Tongue (tissue), 3 donors: ENCODE data around the gene MYORG. TPM values are rescaled to one million over a fixed set of nuclear protein-coding genes. Genes with fewer than 3 reads are reported as not detected.

ENCODE experiments used
- DNase-seq: peaks from one replicate; pipeline ENCODE4 v3.0.0-alpha.2; 2015
- small RNA-seq: library from RNA; depleted of rRNA; stranded (forward); fragments of <200 nt; gene quantifications from one replicate; pipeline ENCODE3, GENCODE V24; 2014; ENCODE audit warnings: low replicate concordance
- total RNA-seq: library from RNA; depleted of rRNA; stranded (reverse); fragments of >200 nt; gene quantifications from one replicate; pipeline ENCODE4 v1.2.3, GENCODE V29; 2014

Gene MYORG
- total RNA-seq, 1 donor from 2014 or later = 25.2 TPM

DNA sequence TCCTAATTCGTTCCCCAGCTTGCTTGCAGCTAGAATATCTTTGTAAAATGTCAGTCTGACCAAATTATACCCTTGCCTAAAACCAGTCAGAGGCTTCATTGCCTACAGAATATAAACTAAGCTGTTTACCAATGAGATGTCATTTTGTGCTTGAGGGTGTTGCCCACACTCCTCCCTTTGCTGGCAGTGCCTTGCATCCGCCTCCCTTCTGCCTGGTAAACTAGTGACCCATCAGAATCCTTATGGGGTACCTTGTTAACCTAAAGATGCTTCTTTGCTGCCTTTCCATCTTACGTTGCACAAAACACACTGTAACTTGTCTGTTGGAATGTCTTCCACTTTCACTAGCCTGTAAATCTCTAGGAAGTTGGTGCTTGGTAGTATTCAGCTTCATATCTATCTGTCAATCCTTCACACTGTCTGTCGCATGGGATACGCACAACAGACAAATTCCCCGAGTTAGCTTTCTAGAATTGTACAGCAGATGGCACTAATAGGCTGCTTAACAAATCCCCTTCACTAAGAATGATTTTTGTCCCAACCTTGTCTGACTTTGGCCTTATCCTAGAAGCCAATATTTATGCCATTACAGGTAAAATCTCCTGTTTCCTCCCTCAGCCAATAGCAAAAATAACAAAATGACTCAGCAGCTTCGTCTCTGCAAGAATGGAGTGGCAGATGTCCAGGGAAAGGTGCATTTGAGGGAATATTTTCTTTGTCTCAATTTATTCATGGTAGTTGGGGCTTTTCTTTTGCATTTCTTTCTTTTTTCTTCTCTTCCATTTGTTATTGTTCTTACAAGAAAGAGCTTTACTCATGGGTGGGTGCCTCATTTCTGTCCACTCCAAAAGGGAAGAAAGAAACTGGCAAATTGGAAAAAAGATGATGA lies 44.4 kb downstream of the MYORG start:
- peak; percentile 71 for DNase-seq

DNA sequence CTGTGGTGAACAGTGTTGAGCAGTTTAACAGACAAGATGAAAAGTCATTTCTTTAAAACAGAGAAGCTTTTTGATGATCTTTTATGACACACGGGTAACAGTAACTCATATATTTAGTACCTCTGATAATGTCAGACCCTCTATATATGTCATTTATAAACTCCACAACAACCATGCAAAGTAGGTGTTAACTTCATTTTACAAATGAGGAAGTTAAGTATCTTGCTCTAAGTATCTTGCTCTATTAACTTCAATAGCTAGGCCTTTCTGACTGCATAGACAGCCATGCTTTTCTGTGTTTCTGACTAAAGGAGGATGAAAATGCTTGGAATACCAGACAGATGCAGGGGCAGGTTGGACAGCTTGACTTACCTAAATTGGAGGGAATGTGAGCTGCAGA lies 45.5 kb downstream of the MYORG start:
- DNase-seq = no peak

DNA sequence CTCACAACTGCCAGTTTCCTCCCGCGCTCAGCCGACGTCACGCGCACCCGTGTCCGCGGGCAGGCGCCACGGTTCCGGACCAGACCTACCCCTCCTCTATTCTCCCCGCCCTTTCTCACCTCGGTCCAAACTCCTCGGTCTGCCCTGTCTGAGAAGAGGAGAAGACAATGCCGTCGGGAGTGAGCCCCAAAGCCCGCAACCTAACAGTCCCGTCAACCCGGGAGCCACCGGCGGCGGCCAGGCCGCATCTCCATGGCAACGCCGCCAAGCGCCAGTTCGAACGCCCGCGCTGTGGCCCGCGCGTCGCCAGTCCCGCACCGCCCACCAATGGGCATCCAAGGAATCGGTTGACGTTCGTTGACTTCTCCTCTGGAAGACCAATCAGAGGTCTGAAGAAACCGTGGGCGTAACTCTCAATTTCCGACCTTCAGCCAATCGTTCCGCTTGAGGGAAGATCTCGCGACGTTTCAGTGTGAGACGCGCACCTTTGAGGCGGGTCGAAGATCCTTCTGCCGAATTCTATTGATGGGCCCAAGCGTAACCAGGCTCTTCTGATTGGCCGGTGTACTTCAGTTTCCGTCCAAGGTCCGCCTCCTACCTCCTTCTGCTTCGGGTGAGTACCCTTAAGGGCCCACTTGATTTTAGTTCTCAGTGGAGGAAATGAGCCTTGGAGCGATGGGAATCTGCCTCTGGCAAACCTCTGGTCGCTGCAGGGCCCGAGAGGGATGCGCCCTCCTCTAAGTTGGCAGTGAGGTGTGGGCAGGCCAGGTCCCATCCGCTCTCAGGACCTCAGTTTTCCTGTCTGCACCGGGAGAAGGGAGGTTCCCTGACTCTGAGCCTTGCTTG lies 47.5 kb downstream of the MYORG start, which contains the start of the genes KIF24 and NUDT2:
TSS of gene KIF24 (minus strand) at position 282 of the 846 bp plus-strand sequence. CDS start 17,922 bp downstream, outside the sequence.
TSS of gene NUDT2 (plus strand) at position 583 of the 846 bp plus-strand sequence. CDS start 9,471 bp downstream, outside the sequence.
- peak; percentile 100 for DNase-seq

DNA sequence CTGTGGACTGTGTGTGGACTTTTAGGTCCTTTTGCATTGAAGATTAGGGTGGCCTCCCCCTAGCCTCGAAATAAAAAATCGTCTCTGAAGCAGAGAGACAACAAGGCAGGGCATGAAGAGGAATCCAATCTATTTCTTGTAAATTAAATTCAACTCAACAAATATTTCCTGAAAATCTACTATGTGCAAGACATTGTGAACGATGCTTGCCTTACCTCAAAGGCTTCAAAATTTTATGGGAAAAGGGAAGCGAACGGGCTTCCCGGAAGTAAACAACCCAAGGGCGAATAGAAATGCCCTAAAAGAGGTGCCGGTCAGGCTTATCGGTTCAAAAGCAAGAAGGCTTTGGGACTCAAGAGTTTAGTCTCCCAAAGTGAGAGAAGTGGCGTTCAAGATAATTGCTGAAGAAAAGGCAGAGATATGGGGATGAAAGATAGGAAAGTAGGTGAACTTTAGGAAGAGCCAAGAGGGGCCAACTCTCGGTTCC lies 48.2 kb downstream of the MYORG start:
- no peak for DNase-seq

DNA sequence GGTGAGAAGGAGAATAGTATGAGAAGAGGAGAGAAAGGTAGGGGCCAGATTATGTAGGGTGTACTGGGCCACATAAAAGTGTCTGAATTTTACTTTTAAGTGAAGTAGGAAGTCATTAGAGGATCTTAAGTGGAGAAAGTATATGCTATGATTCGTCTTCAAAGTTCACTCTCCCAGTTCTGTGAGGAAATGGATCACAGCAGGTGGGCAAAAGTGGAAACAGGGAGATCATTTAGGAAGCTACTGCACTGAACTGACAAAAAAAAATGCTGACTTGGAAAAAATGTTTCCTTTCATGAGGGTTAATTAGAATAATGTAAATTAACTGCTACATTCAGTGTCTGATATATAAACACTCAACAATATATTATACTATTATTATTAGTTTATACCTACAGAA lies 50.0 kb downstream of the MYORG start:
- no peak for DNase-seq

DNA sequence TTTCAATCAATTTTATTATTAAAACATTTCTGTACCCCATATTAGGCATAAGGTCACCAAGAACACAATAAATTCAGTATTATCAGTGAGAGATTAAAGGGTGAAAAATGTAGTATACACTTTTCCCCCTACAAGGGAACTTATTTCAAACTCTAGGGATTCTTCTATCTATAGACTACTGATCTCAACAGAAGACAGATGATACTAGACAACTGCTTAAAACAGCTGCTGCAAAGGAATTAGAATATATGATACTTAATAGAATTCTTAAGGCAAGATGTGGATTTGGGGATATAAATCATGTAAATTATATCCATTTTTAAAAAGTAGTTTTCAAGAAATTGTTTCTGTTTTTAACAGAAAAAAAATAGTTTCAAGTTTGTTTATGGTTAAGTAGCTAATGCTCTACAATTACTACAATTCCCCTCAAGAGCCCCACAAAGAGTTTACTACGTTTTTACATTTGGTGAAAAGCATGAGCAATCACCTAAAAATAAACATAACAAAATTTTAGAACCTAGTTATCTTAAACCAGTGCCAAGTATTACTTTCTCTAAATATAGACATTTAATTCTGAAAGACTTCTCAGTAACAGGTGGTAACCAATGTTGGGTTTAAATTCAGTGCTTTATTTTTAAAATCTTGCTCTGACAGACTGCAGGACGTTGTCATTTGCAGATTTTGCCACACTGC lies 53.7 kb downstream of the MYORG start:
- peak; percentile 69 for DNase-seq

DNA sequence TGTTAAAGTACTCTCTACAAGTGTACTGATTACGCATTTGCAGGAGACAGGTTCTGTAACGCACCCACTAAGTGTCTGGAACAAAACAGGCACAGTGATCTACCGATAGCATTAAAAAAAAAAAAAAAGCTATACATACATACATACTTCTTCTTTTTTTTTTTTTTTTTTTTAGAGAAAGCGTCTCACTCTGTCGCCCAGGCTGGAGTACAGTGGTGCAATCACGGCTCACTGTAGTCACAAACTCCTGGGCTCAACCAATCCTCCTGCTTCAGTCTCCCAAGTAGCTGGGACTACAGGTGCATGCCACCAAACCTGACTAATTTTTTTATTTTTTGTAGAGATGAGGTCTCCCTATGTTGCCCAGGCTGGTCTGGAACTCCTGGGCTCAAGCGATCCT lies 55.2 kb downstream of the MYORG start:
- DNase-seq = no peak

DNA sequence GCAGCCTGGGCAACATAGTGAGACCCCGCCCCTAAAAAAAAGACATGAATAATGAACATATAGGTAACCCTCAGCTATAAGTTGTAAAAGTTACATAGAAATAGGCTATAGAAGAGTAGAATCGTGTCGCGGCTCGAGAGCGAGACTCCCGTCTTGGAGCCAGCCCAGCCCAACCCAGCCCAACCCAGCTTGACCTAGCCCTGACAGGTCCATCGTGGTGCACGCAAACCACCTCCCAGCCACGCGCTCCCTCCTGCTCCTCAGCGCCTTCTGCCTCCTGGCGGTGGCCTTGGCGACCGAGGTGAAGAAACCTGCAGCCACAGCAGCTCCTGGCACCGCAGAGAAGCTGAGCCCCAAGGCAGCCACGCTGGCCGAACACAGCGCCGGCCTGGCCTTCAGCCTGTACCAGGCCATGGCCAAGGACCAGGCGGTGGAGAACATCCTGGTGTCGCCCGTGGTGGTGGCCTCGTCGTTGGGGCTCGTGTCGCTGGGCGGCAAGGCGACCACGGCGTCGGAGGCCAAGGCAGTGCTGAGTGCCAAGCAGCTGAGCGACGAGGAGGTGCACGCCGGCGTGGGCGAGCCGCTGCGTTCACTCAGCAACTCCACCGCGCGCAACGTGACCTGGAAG lies 58.4 kb downstream of the MYORG start:
- DNase-seq = no peak

DNA sequence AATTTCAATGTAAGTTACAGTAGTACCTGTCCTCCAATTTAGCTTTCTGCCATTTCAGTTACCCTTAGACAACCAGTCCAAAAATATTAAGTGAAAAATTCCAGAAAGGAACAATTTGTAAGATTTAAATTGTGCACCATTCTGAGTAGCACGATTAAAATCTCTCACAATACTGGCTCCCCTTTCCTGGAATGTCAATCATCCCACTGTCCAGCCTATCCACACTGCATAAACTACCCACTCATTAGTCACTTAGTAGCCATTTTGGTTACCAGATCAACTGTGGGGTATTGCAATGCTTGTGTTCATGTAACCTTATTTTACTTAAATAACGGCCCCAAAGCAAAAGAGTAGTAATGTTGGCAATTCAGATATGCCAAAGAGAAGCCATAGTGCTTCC lies 59.3 kb downstream of the MYORG start:
- DNase-seq = no peak

Small RNA genes lying within 50 kb of the gene (small RNA-seq; reads per million reads assigned to genes)
- not detected for gene RF00019

Other genes with a start within 250 kb of the MYORG start
- gene UBAP1, start 197.9 kb downstream of the MYORG start, total RNA-seq = 33.8 TPM
- gene KIF24, start 47.6 kb downstream of the MYORG start, total RNA-seq = 4.9 TPM
- 25.0 TPM for gene NUDT2, start 47.3 kb downstream of the MYORG start, total RNA-seq
- gene FAM219A, start 81.7 kb upstream of the MYORG start, total RNA-seq = 8.4 TPM
- not detected for gene DNAI1, start 81.9 kb upstream of the MYORG start, total RNA-seq
- 4.4 TPM for gene ENHO, start 146.1 kb upstream of the MYORG start, total RNA-seq
- gene CNTFR, start 212.8 kb upstream of the MYORG start, total RNA-seq = 6.2 TPM
- gene RPP25L, start 235.2 kb upstream of the MYORG start, total RNA-seq = 15.3 TPM
- 90.7 TPM for gene DCTN3, start 243.6 kb upstream of the MYORG start, total RNA-seq